HCT116 (cell line): ENCODE data around the gene LYSMD3. TPM values are rescaled to one million over a fixed set of nuclear protein-coding genes. Genes with fewer than 3 reads are reported as not detected.

ENCODE experiments used
- ATAC-seq: fragments of 200-7000 bp; cut with Tn5 transposase; 2 replicates; pipeline ENCODE4 v1.9.1; 2020; ENCODE audit warnings: mild to moderate bottlenecking, moderate library complexity
- BruUV-seq: library from RNA; stranded (reverse); fragments of 400-500 nt; replicated peaks from 2 replicates; lab custom pipeline; 2021; lab: Mats Ljungman, UMichigan
- CTCF ChIA-PET: fragments of 300-600 bp; sonication (Branson Sonifier 250); formaldehyde crosslinking; loops from one replicate; lab custom pipeline; 2021; ENCODE audit warnings: antibody characterized with exemption; lab: Charles Lee
- POLR2A ChIA-PET: fragments of 300-600, 350-600 bp; sonication (Branson Sonifier 250); formaldehyde crosslinking; loops from one replicate; lab custom pipeline; 2021; ENCODE audit warnings: antibody characterized with exemption; lab: Charles Lee
- RAD21 ChIA-PET, 2 experiments: fragments of 300-600 bp; sonication (Branson Sonifier 250); formaldehyde crosslinking; loops; one replicate each; lab custom pipeline; 2023; ENCODE audit warnings: low total read pairs in 2 of 2; ENCODE audit not compliant: uncharacterized antibody in 2 of 2, unreplicated experiment in 2 of 2, low non-redundant PET in 1 of 2; lab: Charles Lee
- DNase-seq: peaks from one replicate; pipeline ENCODE4 v3.0.0-alpha.2; 2010; ENCODE audit warnings: low read depth, low spot score
- H2AFZ ChIP-seq: fragments of 200-600 bp; shearing (Covaris generic), sonication (generic); 2 replicates; pipeline ENCODE4 v1.6.1; 2017; ENCODE audit warnings: low read depth, mixed run types, mixed read lengths, antibody characterized with exemption, low read length; ENCODE audit not compliant: poor library complexity, severe bottlenecking
- H3K27ac ChIP-seq: 2 replicates; pipeline ENCODE4 v1.5.1; 2012; ENCODE audit warnings: low read depth, low read length
- H3K27me3 ChIP-seq: fragments of 200-600 bp; sonication (generic); 2 replicates; pipeline ENCODE4 v1.6.1; 2016; ENCODE audit warnings: mixed run types, low read length, mixed read lengths; ENCODE audit not compliant: insufficient read depth
- H3K36me3 ChIP-seq, 2 experiments: fragments of 200-500 bp in 1 of 2; fragments of 200-600 bp in 1 of 2; sonication (Bioruptor generic) in 1 of 2; sonication (generic) in 1 of 2; 2 replicates each; pipeline versions ENCODE4 v1.5.1 to v1.6.1; 2014 to 2016; ENCODE audit warnings: low read length in 2 of 2, inconsistent platforms in 1 of 2, mixed read lengths in 1 of 2, mixed run types in 1 of 2; ENCODE audit not compliant: insufficient read depth in 2 of 2, control insufficient read depth in 1 of 2
- H3K4me1 ChIP-seq, 2 experiments: fragments of 200-600 bp in 1 of 2; sonication (generic) in 1 of 2; 2 replicates each; pipeline versions ENCODE4 v1.5.1 to v1.6.1; 2012 to 2017; ENCODE audit warnings: low read length in 2 of 2, inconsistent platforms in 1 of 2, mild to moderate bottlenecking in 1 of 2, mixed read lengths in 1 of 2, mixed run types in 1 of 2, moderate library complexity in 1 of 2; ENCODE audit not compliant: insufficient read depth in 2 of 2, control insufficient read depth in 1 of 2
- H3K4me2 ChIP-seq: fragments of 200-600 bp; sonication (generic); 2 replicates; pipeline ENCODE4 v1.6.1; 2017; ENCODE audit warnings: mixed run types, low read length, mixed read lengths
- H3K4me3 ChIP-seq, 2 experiments: fragments of 200-600 bp in 1 of 2; sonication (generic) in 1 of 2; replicated peaks in 1 of 2; 2 replicates each; pipeline ENCODE4 v1.5.1; 2011 to 2016; ENCODE audit warnings: low read length in 2 of 2, control low read depth in 1 of 2, low read depth in 1 of 2, mild to moderate bottlenecking in 1 of 2, mixed read lengths in 1 of 2, mixed run types in 1 of 2
- H3K79me2 ChIP-seq: fragments of 200-600 bp; sonication (generic); 2 replicates; pipeline ENCODE4 v1.6.1; 2017; ENCODE audit warnings: mild to moderate bottlenecking, mixed run types, low read length, moderate library complexity, mixed read lengths; ENCODE audit not compliant: insufficient read depth
- H3K9ac ChIP-seq: fragments of 200-600 bp; sonication (generic); 2 replicates; pipeline ENCODE4 v1.6.1; 2016; ENCODE audit warnings: low read length, mixed read lengths
- H3K9me2 ChIP-seq: fragments of 200-600 bp; sonication (generic), shearing (Covaris generic); 2 replicates; pipeline ENCODE4 v1.6.1; 2017; ENCODE audit warnings: mixed run types, mild to moderate bottlenecking, moderate library complexity; ENCODE audit not compliant: insufficient read depth
- H3K9me3 ChIP-seq, 2 experiments: fragments of 200-500 bp in 1 of 2; fragments of 200-600 bp in 1 of 2; sonication (Bioruptor generic) in 1 of 2; sonication (generic) in 1 of 2; 2 replicates each; pipeline ENCODE4 v1.6.1; 2014 to 2017; ENCODE audit warnings: low read length in 2 of 2, mixed read lengths in 2 of 2, inconsistent platforms in 1 of 2, low read depth in 1 of 2, mild to moderate bottlenecking in 1 of 2, mixed run types in 1 of 2, moderate library complexity in 1 of 2; ENCODE audit not compliant: control insufficient read depth in 1 of 2, insufficient read depth in 1 of 2
- H4K20me1 ChIP-seq: fragments of 200-600 bp; sonication (generic), shearing (Covaris generic); 2 replicates; pipeline ENCODE4 v1.6.1; 2017; ENCODE audit warnings: mixed run types, mild to moderate bottlenecking, moderate library complexity; ENCODE audit not compliant: insufficient read depth
- CBX3 ChIP-seq: IDR thresholded peaks from 2 replicates; pipeline ENCODE4 v1.6.1; 2012; ENCODE audit warnings: low read depth
- CEBPB ChIP-seq: IDR thresholded peaks from 2 replicates; pipeline ENCODE4 v1.6.1; 2012; ENCODE audit warnings: low read depth
- EGR1 ChIP-seq: IDR thresholded peaks from 2 replicates; pipeline ENCODE4 v1.6.1; 2012; ENCODE audit warnings: low read depth
- EZH2 ChIP-seq: fragments of 200-600 bp; sonication (generic); IDR thresholded peaks from 2 replicates; pipeline ENCODE4 v1.6.1; 2017; ENCODE audit warnings: antibody characterized with exemption, mixed run types
- EZH2phosphoT487 ChIP-seq: fragments of 200-600 bp; IDR thresholded peaks from 2 replicates; pipeline ENCODE4 v1.6.1; 2018; ENCODE audit warnings: antibody characterized with exemption, borderline replicate concordance
- FOSL1 ChIP-seq: IDR thresholded peaks from 2 replicates; pipeline ENCODE4 v1.6.1; 2012; ENCODE audit warnings: low read depth
- JUND ChIP-seq: IDR thresholded peaks from 2 replicates; pipeline ENCODE4 v1.6.1; 2012
- POLR2AphosphoS5 ChIP-seq: IDR thresholded peaks from 2 replicates; pipeline ENCODE4 v1.6.1; 2011; ENCODE audit warnings: mild to moderate bottlenecking, low read depth, low read length, moderate library complexity
- SIN3A ChIP-seq: IDR thresholded peaks from 2 replicates; pipeline ENCODE4 v1.6.1; 2012; ENCODE audit warnings: low read depth
- SP1 ChIP-seq: IDR thresholded peaks from 2 replicates; pipeline ENCODE4 v1.6.1; 2012; ENCODE audit warnings: low read depth
- SRF ChIP-seq: IDR thresholded peaks from 2 replicates; pipeline ENCODE4 v1.6.1; 2012; ENCODE audit warnings: low read depth
- TCF7L2 ChIP-seq: IDR thresholded peaks from 2 replicates; pipeline ENCODE4 v1.7.0; 2011; ENCODE audit warnings: borderline replicate concordance, inconsistent platforms; ENCODE audit not compliant: insufficient read depth, insufficient read length; ENCODE audit errors: extremely low read depth
- YY1 ChIP-seq: IDR thresholded peaks from 2 replicates; pipeline ENCODE4 v1.6.1; 2011; ENCODE audit warnings: low read length, low read depth, moderate library complexity, mild to moderate bottlenecking; ENCODE audit not compliant: insufficient replicate concordance; ENCODE audit errors: extremely low read depth
- ZNF274 ChIP-seq: fragments of 200-500 bp; sonication (Bioruptor generic); IDR thresholded peaks from 2 replicates; pipeline ENCODE4 v1.6.1; 2014; ENCODE audit warnings: mild to moderate bottlenecking, low read depth, low read length, inconsistent platforms
- intact Hi-C: fragments of 100-400 bp; cut with micrococcal nuclease; formaldehyde crosslinking; loops from 2 replicates; pipeline ENCODE4 v1.10.0; 2022
- total RNA-seq: library from RNA; stranded (reverse); gene quantifications from one replicate; pipeline ENCODE4 v1.2.1, GENCODE V29; 2021; ENCODE audit not compliant: unreplicated experiment
- TF ChIP-seq, protein P1 (sequence below): IDR thresholded peaks from 2 replicates; pipeline ENCODE4 v1.6.1; 2011; ENCODE audit warnings: mild to moderate bottlenecking, low read length, moderate library complexity; ENCODE audit not compliant: insufficient replicate concordance; ENCODE audit errors: extremely low read depth
- TF ChIP-seq, protein P2 (sequence below): IDR thresholded peaks from 2 replicates; pipeline ENCODE4 v1.6.1; 2012; ENCODE audit warnings: low read depth
- TF ChIP-seq, protein P3 (sequence below): IDR thresholded peaks from 2 replicates; pipeline ENCODE4 v1.6.1; 2012

LYSMD3 gene
- total RNA-seq, 1 experiment from 2014 or later = 18.0 TPM

DNA sequence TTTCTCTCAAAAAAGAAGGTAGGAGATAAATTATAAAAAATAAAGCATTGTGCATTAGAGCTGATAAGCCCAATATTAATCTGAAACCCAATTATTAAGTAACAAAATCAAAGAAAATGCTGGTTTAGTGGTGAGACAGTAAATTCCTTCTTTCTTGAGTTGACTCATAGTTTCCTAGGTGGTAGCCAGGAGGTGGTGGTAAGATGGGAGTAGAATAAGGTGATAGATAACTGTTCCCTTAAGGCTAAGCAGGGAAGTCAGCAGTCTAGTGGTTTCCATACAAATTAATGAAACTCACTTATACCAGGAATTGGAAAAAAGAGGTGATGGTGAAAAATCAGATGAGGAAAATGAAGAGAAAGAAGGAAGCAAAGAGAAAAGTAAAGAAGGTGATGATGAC lies 23.2 kb downstream of the LYSMD3 start:
- ChIA-PET POLR2A (no interaction called here), RAD21 (no interaction called here), CTCF (no interaction called here)
- DNase-seq = no peak
- Histone ChIP-seq H3K4me3 (no peak overlapping the region), H3K9me2 (no peaks in the 10 kb centered on the region), H3K9me3 (no peaks in the 10 kb centered on the region), H3K4me2 (no peak overlapping the region), H3K9ac (no peak overlapping the region), H3K27me3 (no peaks in the 10 kb centered on the region), H2AFZ (no peak overlapping the region), H3K4me1 (no peaks in the 10 kb centered on the region), H3K27ac (no peak overlapping the region), H3K79me2 (no peaks in the 10 kb centered on the region), H4K20me1 (no peaks in the 10 kb centered on the region), H3K36me3 (0 out of 4 replicates have a peak, but pooled peaks cover 0 to 5% of the 10 kb centered on the region in 2 experiments)
- no peak for ATAC-seq
- intact Hi-C loops = no loop called here
- no peak for TF ChIP-seq CBX3
- TF ChIP-seq, protein P1, sequence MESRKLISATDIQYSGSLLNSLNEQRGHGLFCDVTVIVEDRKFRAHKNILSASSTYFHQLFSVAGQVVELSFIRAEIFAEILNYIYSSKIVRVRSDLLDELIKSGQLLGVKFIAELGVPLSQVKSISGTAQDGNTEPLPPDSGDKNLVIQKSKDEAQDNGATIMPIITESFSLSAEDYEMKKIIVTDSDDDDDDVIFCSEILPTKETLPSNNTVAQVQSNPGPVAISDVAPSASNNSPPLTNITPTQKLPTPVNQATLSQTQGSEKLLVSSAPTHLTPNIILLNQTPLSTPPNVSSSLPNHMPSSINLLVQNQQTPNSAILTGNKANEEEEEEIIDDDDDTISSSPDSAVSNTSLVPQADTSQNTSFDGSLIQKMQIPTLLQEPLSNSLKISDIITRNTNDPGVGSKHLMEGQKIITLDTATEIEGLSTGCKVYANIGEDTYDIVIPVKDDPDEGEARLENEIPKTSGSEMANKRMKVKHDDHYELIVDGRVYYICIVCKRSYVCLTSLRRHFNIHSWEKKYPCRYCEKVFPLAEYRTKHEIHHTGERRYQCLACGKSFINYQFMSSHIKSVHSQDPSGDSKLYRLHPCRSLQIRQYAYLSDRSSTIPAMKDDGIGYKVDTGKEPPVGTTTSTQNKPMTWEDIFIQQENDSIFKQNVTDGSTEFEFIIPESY = no peak
- TF ChIP-seq POLR2AphosphoS5 = no peak
- no peak for TF ChIP-seq YY1
- TF ChIP-seq, protein P2, sequence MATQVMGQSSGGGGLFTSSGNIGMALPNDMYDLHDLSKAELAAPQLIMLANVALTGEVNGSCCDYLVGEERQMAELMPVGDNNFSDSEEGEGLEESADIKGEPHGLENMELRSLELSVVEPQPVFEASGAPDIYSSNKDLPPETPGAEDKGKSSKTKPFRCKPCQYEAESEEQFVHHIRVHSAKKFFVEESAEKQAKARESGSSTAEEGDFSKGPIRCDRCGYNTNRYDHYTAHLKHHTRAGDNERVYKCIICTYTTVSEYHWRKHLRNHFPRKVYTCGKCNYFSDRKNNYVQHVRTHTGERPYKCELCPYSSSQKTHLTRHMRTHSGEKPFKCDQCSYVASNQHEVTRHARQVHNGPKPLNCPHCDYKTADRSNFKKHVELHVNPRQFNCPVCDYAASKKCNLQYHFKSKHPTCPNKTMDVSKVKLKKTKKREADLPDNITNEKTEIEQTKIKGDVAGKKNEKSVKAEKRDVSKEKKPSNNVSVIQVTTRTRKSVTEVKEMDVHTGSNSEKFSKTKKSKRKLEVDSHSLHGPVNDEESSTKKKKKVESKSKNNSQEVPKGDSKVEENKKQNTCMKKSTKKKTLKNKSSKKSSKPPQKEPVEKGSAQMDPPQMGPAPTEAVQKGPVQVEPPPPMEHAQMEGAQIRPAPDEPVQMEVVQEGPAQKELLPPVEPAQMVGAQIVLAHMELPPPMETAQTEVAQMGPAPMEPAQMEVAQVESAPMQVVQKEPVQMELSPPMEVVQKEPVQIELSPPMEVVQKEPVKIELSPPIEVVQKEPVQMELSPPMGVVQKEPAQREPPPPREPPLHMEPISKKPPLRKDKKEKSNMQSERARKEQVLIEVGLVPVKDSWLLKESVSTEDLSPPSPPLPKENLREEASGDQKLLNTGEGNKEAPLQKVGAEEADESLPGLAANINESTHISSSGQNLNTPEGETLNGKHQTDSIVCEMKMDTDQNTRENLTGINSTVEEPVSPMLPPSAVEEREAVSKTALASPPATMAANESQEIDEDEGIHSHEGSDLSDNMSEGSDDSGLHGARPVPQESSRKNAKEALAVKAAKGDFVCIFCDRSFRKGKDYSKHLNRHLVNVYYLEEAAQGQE = no peak
- TF ChIP-seq EZH2 = no peak
- no peak for TF ChIP-seq SIN3A
- no peak for TF ChIP-seq FOSL1
- TF ChIP-seq SP1 = no peak
- no peak for TF ChIP-seq EGR1
- TF ChIP-seq EZH2phosphoT487 = no peak
- TF ChIP-seq, protein P3, sequence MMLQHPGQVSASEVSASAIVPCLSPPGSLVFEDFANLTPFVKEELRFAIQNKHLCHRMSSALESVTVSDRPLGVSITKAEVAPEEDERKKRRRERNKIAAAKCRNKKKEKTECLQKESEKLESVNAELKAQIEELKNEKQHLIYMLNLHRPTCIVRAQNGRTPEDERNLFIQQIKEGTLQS = no peak
- TF ChIP-seq TCF7L2 = no peak
- TF ChIP-seq CEBPB = no peak
- TF ChIP-seq SRF = no peak
- TF ChIP-seq JUND = no peak
- TF ChIP-seq ZNF274 = no peak
- BruUV-seq = no TSS peak
